ENCODE results near the gene TMEM131L.

DNA sequence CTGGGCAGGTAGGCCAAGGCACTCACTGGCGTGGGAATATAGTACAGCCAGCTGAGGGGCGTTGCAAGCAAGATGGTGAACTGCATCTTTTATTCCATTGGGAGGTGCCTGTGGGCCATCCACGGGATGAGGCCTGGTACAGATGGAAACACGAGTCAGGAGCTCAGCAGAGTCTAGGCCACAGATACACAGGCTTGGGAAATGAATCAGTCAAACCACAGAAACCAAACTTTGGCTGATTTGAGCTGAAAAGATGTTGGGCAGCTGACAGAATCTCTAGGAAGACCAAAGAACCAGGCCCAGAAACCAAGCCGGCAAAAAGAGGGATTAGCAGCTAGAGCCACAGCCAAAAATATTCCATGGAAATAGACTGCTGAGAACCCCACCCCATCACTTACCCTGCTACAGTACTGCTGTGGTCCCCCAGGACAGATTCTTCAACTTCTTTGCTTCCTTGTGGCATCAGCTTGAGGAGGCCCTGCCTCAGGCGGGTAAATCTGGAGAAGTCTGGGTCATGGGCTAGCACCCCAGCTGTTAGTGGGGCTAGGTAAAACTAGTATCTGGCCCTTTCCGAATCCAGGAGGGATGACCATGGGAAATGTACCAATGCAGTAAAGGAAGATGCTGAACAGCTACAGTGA, 75.4 kb downstream of the TMEM131L start:
- TF ChIP-seq, protein P1, sequence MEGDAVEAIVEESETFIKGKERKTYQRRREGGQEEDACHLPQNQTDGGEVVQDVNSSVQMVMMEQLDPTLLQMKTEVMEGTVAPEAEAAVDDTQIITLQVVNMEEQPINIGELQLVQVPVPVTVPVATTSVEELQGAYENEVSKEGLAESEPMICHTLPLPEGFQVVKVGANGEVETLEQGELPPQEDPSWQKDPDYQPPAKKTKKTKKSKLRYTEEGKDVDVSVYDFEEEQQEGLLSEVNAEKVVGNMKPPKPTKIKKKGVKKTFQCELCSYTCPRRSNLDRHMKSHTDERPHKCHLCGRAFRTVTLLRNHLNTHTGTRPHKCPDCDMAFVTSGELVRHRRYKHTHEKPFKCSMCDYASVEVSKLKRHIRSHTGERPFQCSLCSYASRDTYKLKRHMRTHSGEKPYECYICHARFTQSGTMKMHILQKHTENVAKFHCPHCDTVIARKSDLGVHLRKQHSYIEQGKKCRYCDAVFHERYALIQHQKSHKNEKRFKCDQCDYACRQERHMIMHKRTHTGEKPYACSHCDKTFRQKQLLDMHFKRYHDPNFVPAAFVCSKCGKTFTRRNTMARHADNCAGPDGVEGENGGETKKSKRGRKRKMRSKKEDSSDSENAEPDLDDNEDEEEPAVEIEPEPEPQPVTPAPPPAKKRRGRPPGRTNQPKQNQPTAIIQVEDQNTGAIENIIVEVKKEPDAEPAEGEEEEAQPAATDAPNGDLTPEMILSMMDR (IDR thresholded peaks at IDR 0.05) = no peak
- TF ChIP-seq POLR2A (IDR thresholded peaks at IDR 0.05) = no peak

Data from testis (tissue), 2 donors.